ENCODE data around the gene MUSTN1.

Gene MUSTN1

GRCh38 chr3:52846432-52846965 is 11.7 kb upstream of the MUSTN1 start:
- DNase-seq (ENCODE audit: low spot score) = no peak

GRCh38 chr3:52845691-52846431 is 11.0 kb upstream of the MUSTN1 start:
- no peak for DNase-seq (ENCODE audit: low spot score)
- no peak for TF ChIP-seq CTCF (IDR thresholded peaks at IDR 0.05; ENCODE audit: extremely low read depth, missing control alignments)

More at GRCh38 chr3:52846432-52846965, 11.7 kb upstream of the MUSTN1 start:
- TF ChIP-seq CTCF (IDR thresholded peaks at IDR 0.05; ENCODE audit: extremely low read depth, missing control alignments) = no peak

GRCh38 chr3:52845157-52845556 is 10.3 kb upstream of the MUSTN1 start:
- no peak for DNase-seq (ENCODE audit: low spot score)
- no peak for TF ChIP-seq CTCF (IDR thresholded peaks at IDR 0.05; ENCODE audit: extremely low read depth, missing control alignments)

GRCh38 chr3:52844290-52844975 is 9.6 kb upstream of the MUSTN1 start:
- no peak for DNase-seq (ENCODE audit: low spot score)
- TF ChIP-seq CTCF (IDR thresholded peaks at IDR 0.05; ENCODE audit: extremely low read depth, missing control alignments) = no peak

GRCh38 chr3:52843881-52844280 is 9.1 kb upstream of the MUSTN1 start:
- TF ChIP-seq CTCF (IDR thresholded peaks at IDR 0.05; ENCODE audit: extremely low read depth, missing control alignments) = no peak
- no peak for DNase-seq (ENCODE audit: low spot score)

- DNase-seq (ENCODE audit: low spot score) = no peak
Observed at GRCh38 chr3:52843108-52843865, 8.5 kb upstream of the MUSTN1 start.

More at GRCh38 chr3:52843108-52843865, 8.5 kb upstream of the MUSTN1 start:
- TF ChIP-seq CTCF (IDR thresholded peaks at IDR 0.05; ENCODE audit: extremely low read depth, missing control alignments) = no peak
